HCT116 (cell line): Measurements from ENCODE around the gene DCAF5.

Experiments
- EGR1 ChIP-seq: IDR thresholded peaks from 2 replicates; pipeline ENCODE4 v1.6.1; 2012; ENCODE audit warnings: low read depth
- POLR2AphosphoS5 ChIP-seq: IDR thresholded peaks from 2 replicates; pipeline ENCODE4 v1.6.1; 2011; ENCODE audit warnings: mild to moderate bottlenecking, low read depth, low read length, moderate library complexity

GRCh38 chr14:69135133-69135532 lies 17.8 kb downstream of the DCAF5 start:
- no peak for TF ChIP-seq POLR2AphosphoS5
- TF ChIP-seq EGR1 = no peak
